ENCODE data around the gene PRR7. TPM values are rescaled to one million over a fixed set of nuclear protein-coding genes. Genes with fewer than 3 reads are reported as not detected.

The PRR7 gene
- total RNA-seq, 1 donor from 2014 or later = 30.9 TPM

DNA sequence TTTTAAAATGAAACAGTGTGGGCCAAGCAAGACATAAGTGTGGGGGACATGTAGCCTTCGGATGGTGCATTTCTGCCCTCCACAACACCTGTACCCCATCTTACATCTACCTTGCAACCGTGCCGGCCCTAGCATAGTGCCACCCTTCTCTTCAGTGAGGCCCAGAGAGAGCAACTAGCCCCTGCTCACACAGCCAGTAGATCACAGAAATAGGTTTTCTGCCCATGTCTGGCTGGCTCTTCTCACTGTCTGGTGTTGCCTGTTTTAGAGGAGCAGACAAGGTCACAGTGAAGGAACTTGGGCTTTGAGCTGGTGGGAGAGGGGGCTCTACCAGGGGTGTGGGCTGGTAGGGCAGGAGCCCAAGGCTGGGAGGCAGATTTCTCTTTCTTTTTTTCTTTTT is 39.6 kb downstream of the PRR7 start:
- no peak overlapping the region for H3K4me3 ChIP-seq (ENCODE audit: low read depth, low read length)
- no peak for TF ChIP-seq CTCF (conservative IDR thresholded peaks at IDR 0.05; ENCODE audit: low read depth, low read length)
- DNase-seq (ENCODE audit: low read depth) = no peak

DNA sequence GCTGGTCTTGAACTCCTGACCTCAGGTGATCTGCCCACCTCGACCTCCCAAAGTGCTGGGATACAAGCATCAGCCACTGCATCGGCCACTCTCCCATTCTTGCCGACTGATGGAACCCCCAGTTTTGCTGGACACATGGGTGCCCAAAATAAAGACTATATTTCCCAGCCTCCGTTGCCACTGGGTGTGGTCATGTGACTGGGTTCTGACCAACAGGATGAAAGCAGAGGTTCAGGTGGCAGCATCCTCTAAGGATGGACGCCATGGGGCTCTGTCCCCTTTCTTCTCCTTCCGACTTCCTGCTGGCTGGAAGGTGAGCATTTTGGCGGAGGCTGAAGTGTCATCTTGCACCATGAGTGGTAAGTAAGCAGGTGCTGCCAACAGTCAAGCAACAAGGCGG is 40.5 kb downstream of the PRR7 start:
- no peak overlapping the region for H3K4me3 ChIP-seq (ENCODE audit: low read depth, low read length)
- TF ChIP-seq CTCF (conservative IDR thresholded peaks at IDR 0.05; ENCODE audit: low read depth, low read length) = no peak
- no peak for DNase-seq (ENCODE audit: low read depth)

DNA sequence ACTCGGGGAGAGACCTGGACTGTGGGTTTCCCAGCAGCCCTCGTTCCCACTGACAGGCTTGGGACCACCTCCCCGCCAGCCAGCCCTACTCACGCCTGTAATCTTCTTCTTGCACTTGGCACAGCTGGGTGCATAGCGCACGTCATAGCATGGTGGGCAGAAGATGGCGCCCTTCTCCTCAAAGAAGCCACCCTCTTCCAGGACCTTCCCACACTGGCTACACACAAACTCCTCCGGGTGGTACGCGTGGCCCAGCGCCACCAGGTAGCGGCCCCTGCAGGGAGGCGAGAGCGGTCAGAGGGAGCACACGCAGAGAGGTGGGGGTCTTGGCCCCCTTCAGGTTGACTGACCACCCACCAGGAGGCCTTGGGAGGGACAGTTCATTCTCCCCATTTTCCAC is 41.4 kb downstream of the PRR7 start:
- no peak for DNase-seq (ENCODE audit: low read depth)
- no peak overlapping the region for H3K4me3 ChIP-seq (ENCODE audit: low read depth, low read length)
- no peak for TF ChIP-seq CTCF (conservative IDR thresholded peaks at IDR 0.05; ENCODE audit: low read depth, low read length)

GRCh38 chr5:177489119-177489716 is 42.6 kb downstream of the PRR7 start:
- TF ChIP-seq CTCF (conservative IDR thresholded peaks at IDR 0.05; ENCODE audit: low read depth, low read length) = no peak
- DNase-seq (ENCODE audit: low read depth) = no peak
- H3K4me3 ChIP-seq (ENCODE audit: low read depth, low read length) = no peak overlapping the region

DNA sequence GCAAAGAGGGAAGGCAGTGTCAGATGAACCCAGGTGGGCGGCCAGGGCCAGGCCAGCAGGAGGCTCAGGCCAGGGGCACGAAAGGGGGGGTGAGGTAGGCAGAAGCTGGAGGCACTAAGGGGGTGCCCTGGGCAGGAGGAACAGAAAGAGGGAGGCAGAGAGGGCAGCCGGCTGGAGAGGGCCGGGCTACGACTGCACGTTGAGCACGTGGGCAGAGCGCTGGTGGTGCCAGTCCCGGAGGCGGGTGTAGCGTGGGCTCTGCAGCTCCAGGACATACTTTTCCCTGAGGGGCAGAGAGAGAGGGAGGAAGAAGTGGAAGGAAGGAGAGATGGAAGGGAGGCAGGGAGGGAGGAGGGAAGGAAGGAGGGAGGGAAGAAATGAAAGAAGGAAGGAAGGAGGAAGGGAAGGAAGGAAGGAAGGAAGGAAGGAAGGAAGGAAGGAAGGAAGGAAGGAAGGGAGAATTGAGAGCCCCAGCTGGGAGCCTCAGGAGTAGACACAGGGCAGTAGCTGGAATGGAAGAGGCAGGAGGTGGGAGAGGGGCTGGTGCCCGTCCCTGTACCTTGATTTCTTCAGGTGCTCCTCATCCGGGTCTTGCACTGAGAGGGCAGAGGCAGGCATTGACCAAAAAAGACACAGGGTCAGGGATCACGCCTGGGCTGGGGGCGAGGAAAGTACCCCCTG is 43.8 kb downstream of the PRR7 start:
- no peak for DNase-seq (ENCODE audit: low read depth)
- no peak overlapping the region for H3K4me3 ChIP-seq (ENCODE audit: low read depth, low read length)
- no peak for TF ChIP-seq CTCF (conservative IDR thresholded peaks at IDR 0.05; ENCODE audit: low read depth, low read length)

- no peak for DNase-seq (ENCODE audit: low read depth)
- TF ChIP-seq CTCF (conservative IDR thresholded peaks at IDR 0.05; ENCODE audit: low read depth, low read length) = no peak
- H3K4me3 ChIP-seq (ENCODE audit: low read depth, low read length) = no peak overlapping the region
Observed at GRCh38 chr5:177490992-177491391, 44.4 kb downstream of the PRR7 start.

DNA sequence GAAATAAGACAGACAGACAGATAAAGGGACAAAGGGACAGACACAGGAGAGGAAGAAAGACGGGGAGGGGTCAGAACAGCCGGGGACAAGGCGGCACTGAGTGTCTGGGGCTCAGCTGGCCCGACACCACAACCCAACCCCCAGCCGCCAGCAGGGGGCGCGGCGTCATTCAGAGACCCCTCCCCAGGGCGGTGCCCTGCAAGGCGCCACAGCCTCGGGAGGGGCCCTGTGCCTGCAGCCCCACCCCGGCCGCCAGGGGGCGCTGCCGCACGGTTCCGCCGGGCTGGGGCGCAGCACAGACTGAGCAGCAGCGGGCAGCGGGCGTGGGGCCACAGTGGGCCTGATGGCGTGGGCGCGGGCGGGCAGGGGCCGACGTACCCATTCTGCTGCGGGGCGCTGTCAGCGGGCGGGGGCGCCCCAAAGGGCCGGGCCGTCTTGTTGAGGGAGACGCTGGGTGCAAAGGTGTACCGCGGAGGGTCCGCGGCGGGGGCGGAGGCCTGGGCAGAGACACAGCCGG is 44.9 kb downstream of the PRR7 start:
- H3K4me3 ChIP-seq (ENCODE audit: low read depth, low read length) = no peak overlapping the region
- peak; percentile 53 for TF ChIP-seq CTCF (conservative IDR thresholded peaks at IDR 0.05; ENCODE audit: low read depth, low read length)
- DNase-seq (ENCODE audit: low read depth) = no peak

Measured in epithelial cell of proximal tubule (primary cell).